Globus pallidus (tissue), 1 donor: ENCODE data around the gene ZNF783.
A peak's percentile ranks its signal among the peaks of the same experiment; 100 is the strongest.
"Not testable (repeated sequence)": the region's sequence is repeated elsewhere in the genome, so short reads cannot be mapped to it uniquely, and the experiment has no call there.

Experiments
- DNase-seq: peaks from one replicate; pipeline ENCODE4 v3.0.0-alpha.2; 2015; ENCODE audit warnings: low spot score

ZNF783 gene

DNA sequence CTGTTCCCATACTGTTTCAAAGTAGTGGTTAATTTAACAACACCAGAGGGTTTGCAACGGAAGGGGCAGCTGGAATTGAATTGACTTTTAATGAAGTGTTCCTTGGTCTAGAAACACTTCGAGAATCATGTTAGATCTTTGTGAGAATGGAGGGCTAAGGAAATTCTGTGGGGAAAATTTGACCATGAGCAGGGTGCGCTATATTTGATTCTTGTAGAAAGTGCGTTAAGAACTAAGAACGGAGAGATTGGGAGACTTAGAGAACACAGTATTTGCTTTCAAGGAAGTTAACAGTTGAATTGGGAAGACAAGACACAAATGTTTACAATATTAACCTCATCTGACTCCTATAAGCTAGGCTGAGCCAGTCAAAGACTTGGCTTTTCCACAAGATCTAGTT is 21.4 kb upstream of the ZNF783 start:
- no peak for DNase-seq

DNA sequence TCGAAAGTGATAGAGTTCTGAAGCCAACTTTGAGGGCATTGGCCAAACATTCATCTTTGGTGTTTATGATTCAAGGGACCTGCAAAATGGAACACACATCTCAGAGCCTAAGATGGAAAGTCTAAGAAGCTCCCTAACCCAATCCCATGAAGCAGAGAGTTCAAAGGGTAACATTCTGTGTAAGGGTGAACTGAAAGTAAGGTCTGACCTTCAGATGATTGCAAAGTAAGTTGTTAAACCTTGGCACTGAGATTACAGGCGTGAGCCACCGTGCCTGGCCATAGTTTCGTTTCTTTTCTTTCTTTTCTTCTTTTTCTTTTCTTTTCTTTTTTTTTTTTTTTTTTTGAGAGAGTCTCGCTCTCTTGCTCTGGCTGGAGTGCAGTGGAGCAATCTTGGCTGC is 20.3 kb upstream of the ZNF783 start:
- no peak for DNase-seq

DNA sequence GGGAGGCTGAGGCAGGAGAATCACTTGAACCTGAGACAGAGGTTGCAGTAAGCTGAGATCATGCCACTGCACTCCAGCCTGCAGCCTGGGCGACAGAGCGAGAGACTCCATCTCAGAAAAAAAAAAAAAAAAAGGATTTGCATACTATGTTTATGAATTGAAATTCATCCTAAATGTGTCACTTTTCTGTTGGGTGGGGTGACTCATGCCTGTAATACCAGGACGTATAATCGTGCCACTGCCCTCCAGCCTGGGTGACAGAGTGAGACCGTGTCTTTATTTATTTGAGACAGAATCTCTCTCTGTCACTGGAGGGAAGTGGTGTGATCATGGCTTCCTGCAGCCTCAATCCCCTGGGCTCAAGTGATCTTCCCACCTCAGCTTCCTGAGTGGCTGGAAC is 16.8 kb upstream of the ZNF783 start:
- no peak for DNase-seq

DNA sequence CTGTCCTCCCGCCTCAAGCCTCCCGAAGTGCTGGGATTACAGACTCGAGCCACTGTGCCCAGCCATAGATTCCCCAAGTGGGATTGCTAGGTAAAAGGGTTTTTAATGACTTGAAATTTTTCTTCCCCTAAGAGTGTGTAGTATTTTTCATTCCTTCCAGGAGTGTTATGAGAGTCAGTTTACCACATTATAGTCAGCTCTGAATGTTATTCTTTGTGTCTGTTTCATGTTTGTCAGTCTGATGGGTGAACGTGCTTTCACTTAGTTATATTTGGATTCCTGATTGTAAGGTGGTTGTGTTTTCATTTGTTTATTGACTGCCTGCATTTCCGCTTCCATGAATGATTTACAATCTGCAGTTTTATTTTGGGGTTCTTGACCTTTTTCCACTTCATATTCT is 16.3 kb upstream of the ZNF783 start:
- no peak for DNase-seq

DNA sequence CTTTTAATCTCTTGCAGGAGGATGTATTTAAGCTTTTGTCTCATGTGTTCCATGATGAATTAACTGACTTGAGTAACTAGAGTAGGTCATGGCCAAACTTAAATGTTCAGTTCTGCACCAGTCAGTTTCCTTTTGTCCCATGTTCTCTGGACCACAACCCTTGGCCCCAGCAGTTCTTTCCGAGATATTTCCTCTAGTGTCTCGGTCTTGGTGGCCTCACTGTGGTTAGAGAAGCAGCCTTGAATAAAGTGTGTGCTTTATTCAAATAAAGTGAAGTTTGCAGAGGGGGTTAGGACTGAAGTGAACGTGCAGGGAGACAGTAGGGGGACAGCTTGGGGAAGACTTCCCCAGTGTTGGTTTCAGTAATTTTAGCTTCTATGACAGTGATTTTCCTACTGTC is 13.2 kb upstream of the ZNF783 start:
- no peak for DNase-seq

DNA sequence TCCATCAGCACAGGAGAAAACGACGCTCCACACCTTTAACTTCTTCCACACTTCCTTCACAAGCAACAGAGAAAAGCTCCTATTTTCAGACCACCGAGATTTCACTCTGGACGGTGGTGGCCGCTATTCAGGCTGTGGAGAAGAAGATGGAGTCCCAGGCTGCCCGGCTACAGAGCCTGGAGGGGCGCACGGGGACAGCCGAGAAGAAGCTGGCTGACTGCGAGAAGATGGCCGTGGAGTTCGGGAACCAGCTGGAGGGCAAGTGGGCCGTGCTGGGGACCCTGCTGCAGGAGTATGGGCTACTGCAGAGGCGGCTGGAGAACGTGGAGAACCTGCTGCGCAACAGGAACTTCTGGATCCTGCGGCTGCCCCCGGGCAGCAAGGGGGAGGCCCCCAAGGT is 11.8 kb upstream of the ZNF783 start:
- DNase-seq, result not testable (repeated sequence)

DNA sequence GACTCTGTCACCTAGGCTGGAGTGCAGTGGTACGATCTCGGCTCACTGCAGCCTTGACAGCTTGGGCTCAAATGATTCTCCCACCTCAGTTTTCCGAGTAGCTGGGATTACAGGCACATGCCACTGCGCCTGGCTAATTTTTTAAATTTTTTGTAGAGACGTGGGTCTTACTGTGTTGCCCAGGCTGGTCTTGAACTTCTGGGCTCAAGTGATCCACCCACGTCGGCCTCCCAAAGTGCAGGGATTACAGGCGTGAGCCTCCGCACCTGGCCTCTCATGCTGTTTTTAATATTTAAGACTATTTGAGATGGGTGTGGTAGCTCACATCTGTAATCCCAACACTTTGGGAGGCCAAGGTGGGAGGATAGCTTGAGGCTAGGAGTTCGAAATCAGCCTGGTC is 10.5 kb upstream of the ZNF783 start:
- DNase-seq, result not testable (repeated sequence)

DNA sequence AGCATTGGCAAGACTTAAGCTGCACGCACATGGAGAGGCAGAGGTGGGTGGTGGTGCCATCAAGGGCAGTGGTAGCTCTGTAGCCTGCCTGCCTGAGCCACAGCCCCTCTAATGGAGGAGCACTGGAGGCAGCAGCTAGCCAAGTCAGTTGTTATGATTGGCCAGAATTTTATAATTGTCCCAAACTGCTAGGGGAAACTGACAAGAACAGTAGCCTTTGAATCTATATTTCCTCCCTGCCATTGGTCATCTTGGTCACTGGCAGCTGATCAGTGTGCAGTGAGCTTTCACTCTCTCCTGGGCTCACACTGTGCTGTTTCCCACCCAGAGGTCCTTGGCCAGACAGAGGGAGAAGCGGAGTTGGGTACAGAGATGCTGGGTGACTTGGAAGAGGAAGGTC is 9.6 kb upstream of the ZNF783 start:
- no peak for DNase-seq

DNA sequence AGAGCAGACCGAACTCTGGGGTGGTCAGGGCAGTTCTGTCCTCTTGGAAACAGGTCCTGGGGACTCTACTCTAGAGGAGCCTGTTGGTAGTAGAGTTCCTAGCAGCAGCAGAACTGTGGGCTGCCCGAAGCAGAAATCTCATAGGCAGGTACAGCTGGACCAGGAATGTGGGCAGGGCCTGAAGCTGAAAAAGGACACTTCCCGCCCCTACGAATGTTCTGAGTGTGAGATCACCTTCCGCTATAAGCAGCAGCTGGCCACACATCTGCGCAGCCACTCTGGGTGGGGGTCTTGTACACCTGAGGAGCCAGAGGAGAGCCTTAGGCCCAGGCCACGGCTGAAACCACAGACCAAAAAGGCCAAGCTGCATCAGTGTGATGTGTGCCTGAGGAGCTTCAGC is 8.3 kb upstream of the ZNF783 start:
- DNase-seq, result no peak

DNA sequence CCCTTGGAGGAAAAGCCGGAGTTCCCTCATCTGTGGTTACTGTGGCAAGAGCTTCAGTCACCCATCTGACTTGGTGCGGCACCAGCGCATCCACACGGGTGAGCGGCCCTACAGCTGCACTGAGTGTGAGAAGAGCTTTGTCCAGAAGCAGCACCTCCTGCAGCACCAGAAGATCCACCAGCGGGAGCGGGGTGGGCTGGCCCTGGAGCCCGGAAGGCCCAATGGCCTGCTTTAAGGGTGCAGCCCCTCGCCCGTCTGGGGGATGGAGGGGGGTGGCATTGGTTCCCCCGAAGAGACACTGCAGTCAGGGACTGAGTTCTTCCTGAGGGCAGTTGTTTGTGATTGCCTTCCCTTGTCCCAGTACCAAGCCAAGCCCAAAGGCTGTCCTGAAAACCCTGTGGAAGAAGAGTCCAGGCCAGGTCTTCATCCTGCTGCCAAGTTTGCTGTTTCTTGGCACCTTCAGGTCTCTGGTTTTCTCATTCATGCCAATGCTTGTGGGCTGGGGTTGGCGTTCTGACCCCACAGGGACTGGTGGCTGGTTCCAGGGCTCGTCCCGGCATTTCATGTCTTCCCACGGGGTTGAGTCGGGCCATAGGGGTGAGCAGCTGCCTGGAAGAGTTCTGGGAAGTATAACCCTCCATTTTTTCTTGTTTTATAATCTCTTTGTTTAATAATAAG is 7.7 kb upstream of the ZNF783 start:
- peak; percentile 16 for DNase-seq

DNA sequence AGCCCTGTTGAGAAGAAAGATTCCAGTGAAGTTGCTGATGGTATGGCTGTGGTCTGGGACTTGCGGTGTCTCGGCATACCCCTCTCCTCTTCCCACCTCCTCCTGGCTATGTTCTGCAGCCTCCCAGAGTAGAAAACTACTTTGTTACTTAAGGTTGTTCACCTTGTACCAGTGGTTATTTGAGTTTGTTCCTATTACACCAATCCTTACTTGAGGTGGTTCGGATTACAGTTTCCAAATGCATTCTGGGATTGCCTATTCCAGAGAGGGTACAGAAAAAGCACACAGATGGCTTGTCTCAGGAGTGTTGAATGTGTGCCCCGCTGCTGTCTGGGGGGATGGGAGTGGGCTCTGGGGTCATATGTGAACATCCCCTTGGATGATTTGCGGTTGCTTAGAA is 6.8 kb upstream of the ZNF783 start:
- DNase-seq, result no peak

DNA sequence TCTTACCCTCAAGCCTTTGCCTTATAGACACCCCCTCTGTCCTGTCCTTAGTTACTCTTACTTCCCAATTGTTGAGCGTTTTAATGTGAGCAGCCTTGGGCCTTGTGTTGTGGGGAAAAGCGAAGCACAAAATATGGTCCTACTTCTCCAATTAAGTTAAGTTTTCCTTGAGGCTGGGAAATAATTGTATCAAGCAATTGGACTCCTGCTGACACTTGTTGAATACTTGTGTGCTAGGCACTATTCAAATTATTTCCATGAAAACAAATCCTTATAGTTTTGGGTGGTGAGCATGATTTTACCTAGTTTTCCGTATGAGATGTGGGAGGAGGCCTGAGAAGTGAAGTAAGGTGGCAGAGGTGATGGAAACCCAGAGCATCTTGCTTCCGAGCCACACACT is 5.4 kb upstream of the ZNF783 start:
- no peak for DNase-seq

DNA sequence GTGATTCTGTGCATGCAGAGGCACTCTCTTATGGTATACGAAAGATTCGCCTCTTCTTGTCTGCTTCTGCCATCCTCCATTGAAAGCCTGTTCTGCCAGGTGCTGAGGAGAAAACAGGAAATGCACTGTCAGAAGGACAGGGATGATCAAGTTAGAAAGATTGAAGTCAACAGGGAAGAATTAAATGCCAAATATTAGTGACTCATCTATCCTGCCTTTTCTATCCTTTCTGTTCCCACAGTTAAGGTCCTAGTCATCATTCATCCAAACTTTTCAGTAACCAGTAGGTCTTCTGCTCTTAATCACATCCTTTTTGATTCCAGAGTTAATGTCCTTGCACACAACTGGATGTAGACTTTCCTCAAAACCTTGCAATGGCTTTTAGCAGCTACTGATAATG is 4.8 kb upstream of the ZNF783 start:
- DNase-seq, result no peak

DNA sequence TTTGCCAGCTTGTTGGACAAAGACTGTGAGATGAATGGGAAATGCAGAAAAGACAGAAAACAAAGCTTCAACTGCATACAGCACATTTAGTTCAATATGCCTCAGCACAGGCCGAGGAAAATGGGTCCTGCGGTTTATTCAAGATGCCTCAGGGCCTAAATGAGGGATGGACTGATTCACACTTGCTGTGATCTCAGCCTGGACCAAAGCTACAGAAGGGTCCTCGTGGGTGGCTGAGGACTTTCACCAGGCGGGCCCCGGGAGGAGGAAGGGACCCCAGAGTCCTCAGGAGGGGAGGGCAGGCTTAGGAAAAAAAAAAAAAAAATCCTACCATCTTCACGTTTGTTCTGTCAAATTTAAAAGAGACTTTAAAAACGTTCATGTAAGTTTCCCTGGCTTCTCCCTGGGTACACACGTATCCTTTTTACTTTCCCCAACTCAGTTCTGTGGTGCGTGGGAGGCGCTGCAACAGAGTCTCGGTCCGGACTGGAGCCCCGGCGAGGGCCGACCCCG is 624 bp upstream of the ZNF783 start:
- peak; percentile 38 for DNase-seq

DNA sequence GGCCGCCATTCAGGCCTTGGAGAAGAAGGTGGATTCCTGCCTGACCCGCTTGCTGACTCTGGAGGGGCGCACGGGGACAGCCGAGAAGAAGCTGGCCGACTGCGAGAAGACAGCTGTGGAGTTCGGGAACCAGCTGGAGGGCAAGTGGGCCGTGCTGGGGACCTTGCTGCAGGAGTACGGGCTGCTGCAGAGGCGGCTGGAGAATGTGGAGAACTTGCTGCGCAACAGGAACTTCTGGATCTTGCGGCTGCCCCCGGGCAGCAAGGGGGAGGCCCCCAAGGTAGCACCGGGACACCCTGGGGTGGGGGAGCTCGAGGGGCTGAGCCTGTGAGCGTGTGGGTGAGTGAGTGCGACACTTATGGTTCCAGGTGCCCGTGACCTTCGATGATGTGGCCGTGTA is 4.5 kb downstream of the ZNF783 start:
- no peak for DNase-seq

DNA sequence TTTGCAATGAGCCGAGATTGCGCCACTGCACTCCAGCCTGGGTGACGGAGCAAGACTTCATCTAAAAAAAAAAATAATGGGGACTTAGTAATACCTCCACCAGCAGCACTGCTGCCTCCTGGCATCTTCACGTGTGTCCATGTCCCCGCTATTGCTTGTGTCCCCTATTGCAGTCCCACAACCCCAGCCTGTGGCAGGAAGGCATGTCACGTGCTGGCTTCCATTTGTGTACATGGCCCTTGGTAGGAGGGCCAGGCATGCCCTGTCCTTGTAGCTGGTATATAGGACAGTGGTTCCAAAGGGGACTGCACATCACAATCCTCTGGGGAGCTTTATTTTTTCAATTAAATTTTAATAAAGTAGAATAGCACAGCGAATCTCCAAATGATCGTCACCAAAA is 5.7 kb downstream of the ZNF783 start:
- DNase-seq, result no peak

DNA sequence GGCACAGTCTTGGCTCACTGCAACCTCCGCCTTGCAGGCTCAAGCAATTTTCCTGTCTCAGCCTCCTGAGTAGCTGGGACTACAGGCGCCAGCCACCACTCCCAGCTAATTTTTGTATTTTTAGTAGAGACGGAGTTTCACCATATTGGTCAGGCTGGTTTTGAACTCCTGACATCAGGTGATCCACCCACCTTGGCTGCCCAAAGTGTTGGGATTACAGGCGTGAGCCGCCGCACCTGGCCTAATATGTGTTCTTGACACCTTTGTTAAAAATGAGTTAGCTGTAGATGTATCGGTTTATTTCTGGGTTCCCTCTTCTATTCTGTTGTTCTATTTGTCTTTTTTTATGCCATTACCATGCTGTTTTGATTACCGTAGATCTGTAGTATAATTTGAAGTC is 12.4 kb downstream of the ZNF783 start:
- not testable (repeated sequence) for DNase-seq

DNA sequence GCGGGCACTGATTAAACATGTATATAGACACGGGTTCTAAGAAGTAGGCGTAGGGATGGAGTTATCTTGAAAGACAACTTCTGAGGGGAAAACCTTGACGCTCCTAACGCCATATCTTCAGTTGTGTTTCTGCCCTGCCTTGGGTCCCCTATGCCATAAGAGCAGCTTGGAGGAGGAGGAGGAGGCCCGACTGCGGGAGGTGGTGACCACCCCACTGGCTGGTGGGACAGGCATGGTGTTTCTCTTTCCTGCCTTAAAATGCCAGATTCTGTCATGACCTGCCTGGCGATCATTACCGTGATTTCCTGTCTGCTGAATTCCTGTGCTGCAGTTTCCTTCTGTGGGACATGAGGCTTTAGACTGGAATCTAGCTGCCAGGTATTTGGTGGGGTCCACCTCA is 15.9 kb downstream of the ZNF783 start:
- no peak for DNase-seq

DNA sequence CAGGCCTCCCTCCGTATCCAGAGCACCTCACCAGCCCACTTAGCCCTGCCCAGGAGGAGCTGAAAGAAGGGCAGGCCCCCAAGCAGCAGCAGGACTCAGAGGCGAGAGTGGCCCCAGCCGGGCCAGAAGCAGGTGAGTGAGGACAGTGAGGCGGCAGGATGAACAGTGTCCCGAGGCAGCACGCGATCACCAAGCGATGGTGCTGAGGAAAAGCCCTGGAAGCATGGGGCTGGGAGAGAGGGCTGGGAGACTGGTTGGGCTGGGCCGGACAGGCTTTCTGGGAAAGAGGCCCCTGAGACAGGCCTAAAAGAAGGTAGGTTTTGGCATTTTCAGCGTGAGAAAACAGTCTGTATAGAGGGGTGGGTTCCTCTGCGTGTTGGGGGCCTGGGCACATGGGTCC is 16.4 kb downstream of the ZNF783 start:
- DNase-seq, result no peak

DNA sequence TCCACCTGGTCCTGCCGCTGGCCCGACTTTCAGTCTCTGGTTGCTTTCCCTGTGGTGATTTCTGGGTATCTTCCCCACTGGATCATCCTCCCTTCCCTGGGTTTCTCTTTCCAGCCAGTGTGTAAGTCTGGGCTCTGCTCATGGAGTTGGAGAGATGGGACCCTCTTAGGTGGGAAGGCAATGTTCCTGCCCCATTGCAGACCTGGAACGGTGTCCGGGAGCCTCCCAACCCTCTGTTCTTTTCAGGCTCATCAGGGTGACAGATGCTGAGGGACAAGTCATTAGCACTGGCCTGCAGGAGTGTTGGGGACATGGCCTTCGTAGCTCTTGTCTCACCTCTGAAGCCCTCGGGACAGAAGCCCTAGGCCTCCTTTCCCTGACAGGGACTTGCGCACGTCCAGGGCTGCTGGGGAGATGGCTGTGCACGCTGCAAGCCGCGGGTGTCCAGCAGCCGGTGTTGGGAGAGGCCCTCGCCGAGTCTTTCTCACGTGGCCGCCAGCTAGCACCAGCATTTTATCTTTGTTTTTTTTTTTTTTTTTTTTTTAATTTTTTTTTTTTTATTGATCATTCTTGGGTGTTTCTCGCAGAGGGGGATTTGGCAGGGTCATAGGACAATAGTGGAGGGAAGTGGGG is 17.2 kb downstream of the ZNF783 start:
- DNase-seq, result no peak

DNA sequence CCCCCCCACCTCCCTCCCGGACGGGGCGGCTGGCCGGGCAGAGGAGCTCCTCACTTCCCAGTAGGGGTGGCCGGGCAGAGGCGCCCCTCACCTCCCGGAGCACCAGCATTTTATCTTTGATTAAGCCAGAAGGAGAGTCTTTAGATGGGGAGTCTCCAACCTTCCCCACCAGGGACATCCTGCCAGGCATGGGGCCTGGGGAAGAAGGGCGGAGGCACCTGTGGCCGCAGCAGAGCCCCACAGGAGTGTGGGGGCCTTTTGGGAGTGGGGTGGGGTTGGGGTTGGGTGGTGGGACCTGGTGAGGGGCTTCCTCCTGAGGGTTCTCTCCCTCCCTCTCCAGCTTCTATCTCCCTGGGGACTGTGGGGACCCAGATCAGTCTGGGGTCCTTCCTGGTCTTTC is 18.2 kb downstream of the ZNF783 start:
- no peak for DNase-seq

DNA sequence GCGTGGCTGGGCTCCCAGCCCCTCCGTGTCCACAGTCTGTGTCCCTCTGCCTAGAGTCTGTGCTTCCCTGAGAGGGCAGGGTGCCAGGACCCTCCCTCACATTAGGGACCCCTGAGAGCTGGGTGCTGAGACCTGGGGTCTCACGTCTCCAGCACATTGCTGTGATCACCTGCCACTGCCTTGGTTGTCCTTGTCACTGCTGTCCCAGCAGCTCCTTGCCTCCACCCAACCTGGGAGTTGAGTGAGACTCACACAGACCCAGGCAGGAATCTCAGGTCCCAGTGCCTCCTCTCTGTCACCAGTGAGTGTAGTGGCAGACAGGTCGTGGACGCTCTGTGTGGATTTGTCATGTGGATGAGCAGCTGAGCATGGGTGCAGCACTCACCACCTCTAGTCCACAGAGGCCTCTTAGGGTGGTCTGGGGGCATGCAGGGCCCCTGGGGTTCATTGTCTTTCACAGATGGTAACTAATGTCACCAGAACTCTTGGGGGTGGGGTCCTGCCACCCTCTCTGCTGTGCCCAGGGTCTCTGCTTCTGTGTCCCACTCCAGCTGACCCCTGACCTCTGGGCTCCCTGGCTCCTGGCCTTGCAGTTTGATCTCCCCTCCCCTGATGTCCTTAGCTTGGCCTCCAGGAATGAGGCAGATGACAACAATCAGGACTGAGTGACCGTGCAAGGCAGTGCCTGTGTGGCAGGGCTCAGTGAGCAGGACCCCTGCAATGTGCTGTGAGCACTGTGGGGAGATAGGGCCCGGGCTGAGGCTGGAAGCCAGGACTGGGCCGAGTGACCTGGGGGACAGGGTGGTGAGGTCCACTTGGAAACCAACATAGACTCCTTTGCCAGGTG is 18.9 kb downstream of the ZNF783 start:
- no peak for DNase-seq
